Right forelimb (tissue), 1 donor: ENCODE measurements around the gene BLOC1S3.

Experiments
- DNase-seq: peaks from one replicate; pipeline ENCODE4 v3.0.0-alpha.2; 2018

BLOC1S3 gene

GRCh38 chr19:45178262-45179071 lies at the start of gene BLOC1S3:
TSS of gene BLOC1S3 (plus strand) at chr19:45178784. CDS start at chr19:45179297, 513 bp downstream.
- DNase-seq: peak; percentile 100

GRCh38 chr19:45128806-45129205 lies 49.8 kb upstream of the BLOC1S3 start:
- DNase-seq: no peak

- DNase-seq: no peak
These were observed 48.3 kb upstream of the BLOC1S3 start for GRCh38 chr19:45130236-45130635.

- DNase-seq: no peak
These were observed 47.5 kb upstream of the BLOC1S3 start for GRCh38 chr19:45130888-45131615.

GRCh38 chr19:45133661-45134060 lies 44.9 kb upstream of the BLOC1S3 start:
- no peak for DNase-seq

- no peak for DNase-seq
These were observed 43.3 kb upstream of the BLOC1S3 start for GRCh38 chr19:45135176-45135885.

- DNase-seq: no peak
These were observed 41.9 kb upstream of the BLOC1S3 start for GRCh38 chr19:45136507-45137178.

- DNase-seq: peak; percentile 68
These were observed 41.3 kb upstream of the BLOC1S3 start for GRCh38 chr19:45137179-45137761.

- no peak for DNase-seq
These were observed 40.3 kb upstream of the BLOC1S3 start for GRCh38 chr19:45138303-45138751.

GRCh38 chr19:45139286-45140143 lies 39.1 kb upstream of the BLOC1S3 start:
- no peak for DNase-seq

GRCh38 chr19:45140144-45140503 lies 38.5 kb upstream of the BLOC1S3 start:
- no peak for DNase-seq

- no peak for DNase-seq
These were observed 38.1 kb upstream of the BLOC1S3 start for GRCh38 chr19:45140533-45140932.

- DNase-seq: no peak
These were observed 37.2 kb upstream of the BLOC1S3 start for GRCh38 chr19:45141203-45141900.

GRCh38 chr19:45142016-45142725 lies 36.4 kb upstream of the BLOC1S3 start:
- no peak for DNase-seq

GRCh38 chr19:45142726-45143110 lies 35.9 kb upstream of the BLOC1S3 start:
- no peak for DNase-seq

GRCh38 chr19:45144431-45145269 lies 33.9 kb upstream of the BLOC1S3 start:
- DNase-seq: no peak

- no peak for DNase-seq
These were observed 33.1 kb upstream of the BLOC1S3 start for GRCh38 chr19:45145270-45146189.

- DNase-seq: no peak
These were observed 32.3 kb upstream of the BLOC1S3 start for GRCh38 chr19:45146251-45146650.
